HG02759 (cell line): ENCODE data around the gene RPL39L.
"Not testable (repeated sequence)": the region's sequence is repeated elsewhere in the genome, so short reads cannot be mapped to it uniquely, and the experiment has no call there.

Experiments
- ATAC-seq: cut with Tn5 transposase; IDR thresholded peaks from one replicate; pipeline ENCODE4 v1.9.1; 2021; ENCODE audit warnings: mild to moderate bottlenecking, moderate library complexity; ENCODE audit not compliant: unreplicated experiment

The RPL39L gene

GRCh38 chr3:187139895-187140253, 578 bp upstream of the RPL39L start:
- no peak for ATAC-seq

- no peak for ATAC-seq
Measured at GRCh38 chr3:187136936-187137335, 2.4 kb downstream of the RPL39L start.

- no peak for ATAC-seq
Measured at GRCh38 chr3:187136337-187136736, 3.0 kb downstream of the RPL39L start.

- not testable (repeated sequence) for ATAC-seq
Measured at GRCh38 chr3:187135172-187135690, 4.1 kb downstream of the RPL39L start.

GRCh38 chr3:187133181-187133580, 6.1 kb downstream of the RPL39L start:
- not testable (repeated sequence) for ATAC-seq

GRCh38 chr3:187132666-187133065, 6.6 kb downstream of the RPL39L start:
- ATAC-seq, result no peak

- no peak for ATAC-seq
Measured at GRCh38 chr3:187131981-187132380, 7.3 kb downstream of the RPL39L start.

GRCh38 chr3:187130346-187131066, 8.8 kb downstream of the RPL39L start:
- ATAC-seq, result peak; percentile 87

- peak; percentile 91 for ATAC-seq
Measured at GRCh38 chr3:187125319-187126031, 13.8 kb downstream of the RPL39L start.

- ATAC-seq, result no peak
Measured at GRCh38 chr3:187122261-187122660, 17.0 kb downstream of the RPL39L start.

GRCh38 chr3:187120326-187120725, 19.0 kb downstream of the RPL39L start:
- ATAC-seq, result no peak

- no peak for ATAC-seq
Measured at GRCh38 chr3:187114511-187114910, 24.8 kb downstream of the RPL39L start.

GRCh38 chr3:187112934-187113793, 26.1 kb downstream of the RPL39L start:
- ATAC-seq, result no peak

- no peak for ATAC-seq
Measured at GRCh38 chr3:187110156-187110555, 29.1 kb downstream of the RPL39L start.

GRCh38 chr3:187107989-187108388, 31.3 kb downstream of the RPL39L start:
- no peak for ATAC-seq

GRCh38 chr3:187105700-187106099, 33.6 kb downstream of the RPL39L start:
- no peak for ATAC-seq

- ATAC-seq, result no peak
Measured at GRCh38 chr3:187104933-187105332, 34.4 kb downstream of the RPL39L start.

GRCh38 chr3:187104342-187104741, 35.0 kb downstream of the RPL39L start:
- ATAC-seq, result no peak

GRCh38 chr3:187103251-187103650, 36.0 kb downstream of the RPL39L start:
- no peak for ATAC-seq

- no peak for ATAC-seq
Measured at GRCh38 chr3:187102073-187102634, 37.1 kb downstream of the RPL39L start.
